ENCODE data around the gene RANBP17. TPM values are rescaled to one million over a fixed set of nuclear protein-coding genes. Genes with fewer than 3 reads are reported as not detected.
"Not testable (repeated sequence)": the region's sequence is repeated elsewhere in the genome, so short reads cannot be mapped to it uniquely, and the experiment has no call there.

Gene RANBP17
- total RNA-seq, 4 donors from 2014 or later = 10.2 to 13.8 (median 10.9) TPM

GRCh38 chr5:171288066-171288465, 426.2 kb downstream of the RANBP17 start:
- no peak for TF ChIP-seq POLR2AphosphoS5 (IDR thresholded peaks at IDR 0.05)
- no peak for TF ChIP-seq CTCF (IDR thresholded peaks at IDR 0.05)
- TF ChIP-seq EP300 (IDR thresholded peaks at IDR 0.05; ENCODE audit: low read depth) = no peak
- TF ChIP-seq POLR2A (IDR thresholded peaks at IDR 0.05) = no peak
- Histone ChIP-seq H3K4me3 (no peak overlapping the region), H3K4me1 (no peaks in the 10 kb centered on the region), H3K27ac (no peak overlapping the region), H3K9me3 (no peaks in the 10 kb centered on the region), H3K27me3 (no peaks in the 10 kb centered on the region), H3K36me3 (no peaks in the 10 kb centered on the region)
- in situ Hi-C loops (cut with MboI; ENCODE audit: low pct_ligation_motif_present in 1 of 4, low pct_unique_long_range_greater_than_20kb in 1 of 4, low sequenced_read_pairs in 3 of 4) (no loop called here), intact Hi-C loops (cut with DNase I; ENCODE audit: low total_unique reads) (no loop called here)
- WGBS, 2 donors (ENCODE audit: low coverage in 1 of 2) = 92% methylated on average over 2 of the region's 2 CpGs; no CpG with 5 or more reads in 1 of the 2 donors
- no peak for DNase-seq

- intact Hi-C loops (cut with DNase I; ENCODE audit: low total_unique reads) (no loop called here), in situ Hi-C loops (cut with MboI; ENCODE audit: low pct_ligation_motif_present in 1 of 4, low pct_unique_long_range_greater_than_20kb in 1 of 4, low sequenced_read_pairs in 3 of 4) (no loop called here)
- Histone ChIP-seq H3K9me3 (no peaks in the 10 kb centered on the region), H3K27me3 (no peaks in the 10 kb centered on the region), H3K36me3 (no peaks in the 10 kb centered on the region), H3K4me1 (no peaks in the 10 kb centered on the region), H3K27ac (no peak overlapping the region), H3K4me3 (no peak overlapping the region)
- TF ChIP-seq CTCF (IDR thresholded peaks at IDR 0.05) (no peak), EP300 (IDR thresholded peaks at IDR 0.05; ENCODE audit: low read depth) (no peak)
- WGBS, 2 donors (ENCODE audit: low coverage in 1 of 2) = 60 to 90% methylated on average over 1 to 4 of the region's 4 CpGs
- DNase-seq = no peak
Measured at GRCh38 chr5:171291371-171291770, 429.6 kb downstream of the RANBP17 start.

DNA sequence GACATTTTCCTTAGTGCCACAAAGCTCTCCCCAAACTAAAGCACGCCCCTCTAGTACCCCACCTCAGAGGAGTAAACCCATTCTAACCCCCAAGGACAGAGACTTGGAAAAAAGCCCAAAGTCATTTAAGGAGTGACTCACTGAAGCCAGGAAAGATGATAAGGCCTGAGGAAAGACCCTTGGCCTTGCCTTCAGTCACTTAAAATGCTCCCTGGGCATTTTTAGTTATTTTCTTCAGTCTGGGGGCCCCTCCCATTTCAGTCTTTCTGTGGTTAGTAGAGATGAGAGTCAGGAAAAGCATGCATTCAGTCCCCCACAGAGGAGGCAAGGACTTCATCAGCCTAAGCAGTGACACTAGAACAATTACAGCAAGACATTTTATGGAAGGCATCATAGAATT, 433.5 kb downstream of the RANBP17 start:
- H3K27ac ChIP-seq = no peak overlapping the region
- H3K36me3 ChIP-seq = no peaks in the 10 kb centered on the region
- no peak overlapping the region for H3K4me3 ChIP-seq
- H3K4me1 ChIP-seq = no peaks in the 10 kb centered on the region
- WGBS, 2 donors (ENCODE audit: low coverage in 1 of 2) = 33 to 45% methylated on average over 1 of the region's 1 CpG
- no peaks in the 10 kb centered on the region for H3K9me3 ChIP-seq
- no peak for DNase-seq
- in situ Hi-C loops (cut with MboI; ENCODE audit: low pct_ligation_motif_present in 1 of 4, low pct_unique_long_range_greater_than_20kb in 1 of 4, low sequenced_read_pairs in 3 of 4) (no loop called here), intact Hi-C loops (cut with DNase I; ENCODE audit: low total_unique reads) (no loop called here)
- no peaks in the 10 kb centered on the region for H3K27me3 ChIP-seq
- TF ChIP-seq CTCF (IDR thresholded peaks at IDR 0.05) = no peak
- TF ChIP-seq EP300 (IDR thresholded peaks at IDR 0.05; ENCODE audit: low read depth) = no peak
- no peak for TF ChIP-seq POLR2A (IDR thresholded peaks at IDR 0.05)
- TF ChIP-seq POLR2AphosphoS5 (IDR thresholded peaks at IDR 0.05) = no peak

GRCh38 chr5:171295801-171296200, 434.0 kb downstream of the RANBP17 start:
- in situ Hi-C loops (cut with MboI; ENCODE audit: low pct_ligation_motif_present in 1 of 4, low pct_unique_long_range_greater_than_20kb in 1 of 4, low sequenced_read_pairs in 3 of 4) = no loop called here
- WGBS, 2 donors (ENCODE audit: low coverage in 1 of 2) = 80 to 90% methylated on average over 2 to 5 of the region's 5 CpGs

DNA sequence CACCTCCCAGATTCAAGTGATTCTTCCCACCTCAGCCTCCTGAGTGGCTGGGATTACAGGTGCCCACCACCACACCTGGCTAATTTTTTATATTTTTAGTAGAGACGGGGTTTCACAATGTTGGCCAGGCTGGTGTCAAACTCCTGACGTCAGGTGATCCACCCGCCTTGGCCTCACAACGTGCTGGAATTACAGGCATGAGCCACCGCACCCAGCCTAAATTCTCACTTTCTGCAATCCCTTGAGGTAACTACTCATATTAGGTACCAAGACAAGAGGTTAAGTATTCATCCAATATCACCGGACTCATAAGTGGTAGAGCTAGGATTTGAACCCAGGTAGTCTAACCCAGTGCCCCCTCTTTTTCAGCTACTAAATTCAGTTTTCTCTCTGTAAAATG, 436.1 kb downstream of the RANBP17 start:
- H3K4me3 ChIP-seq; H3K9me3 ChIP-seq; in situ Hi-C loops (cut with MboI; ENCODE audit: low pct_ligation_motif_present in 1 of 4, low pct_unique_long_range_greater_than_20kb in 1 of 4, low sequenced_read_pairs in 3 of 4); H3K27me3 ChIP-seq; intact Hi-C loops (cut with DNase I; ENCODE audit: low total_unique reads); H3K27ac ChIP-seq; DNase-seq; H3K4me1 ChIP-seq; H3K36me3 ChIP-seq: not testable (repeated sequence)
- WGBS, 2 donors (ENCODE audit: low coverage in 1 of 2) = 78 to 100% methylated on average over 2 to 6 of the region's 6 CpGs

More at GRCh38 chr5:171295801-171296200, 434.0 kb downstream of the RANBP17 start:
- Histone ChIP-seq H3K27ac (no peak overlapping the region), H3K9me3 (no peaks in the 10 kb centered on the region), H3K4me3 (no peak overlapping the region), H3K27me3 (no peaks in the 10 kb centered on the region), H3K4me1 (no peaks in the 10 kb centered on the region), H3K36me3 (no peaks in the 10 kb centered on the region)
- TF ChIP-seq POLR2A (IDR thresholded peaks at IDR 0.05) (no peak), EP300 (IDR thresholded peaks at IDR 0.05; ENCODE audit: low read depth) (no peak), POLR2AphosphoS5 (IDR thresholded peaks at IDR 0.05) (no peak), CTCF (IDR thresholded peaks at IDR 0.05) (no peak)
- no peak for DNase-seq
- intact Hi-C loops (cut with DNase I; ENCODE audit: low total_unique reads) = no loop called here
